Glutamatergic neuron (in vitro differentiated cells): ENCODE measurements around the gene FAM168A. TPM values are rescaled to one million over a fixed set of nuclear protein-coding genes. Genes with fewer than 3 reads are reported as not detected.
"Not testable (repeated sequence)": the region's sequence is repeated elsewhere in the genome, so short reads cannot be mapped to it uniquely, and the experiment has no call there.

Experiments
- DNase-seq: peaks from one replicate; pipeline ENCODE4 v3.0.0; 2022
- H3K27ac Mint-ChIP-seq: one replicate; pipeline ENCODE4 v1.8.0; 2020; ENCODE audit warnings: mild to moderate bottlenecking, mixed read lengths, inconsistent platforms; ENCODE audit not compliant: unreplicated experiment
- H3K27me3 Mint-ChIP-seq: one replicate; pipeline ENCODE4 v1.8.0; 2020; ENCODE audit warnings: mild to moderate bottlenecking, moderate library complexity, mixed read lengths, inconsistent platforms; ENCODE audit not compliant: unreplicated experiment
- H3K36me3 Mint-ChIP-seq: one replicate; pipeline ENCODE4 v1.8.0; 2020; ENCODE audit warnings: mild to moderate bottlenecking, mixed read lengths, inconsistent platforms; ENCODE audit not compliant: unreplicated experiment
- H3K4me1 Mint-ChIP-seq: one replicate; pipeline ENCODE4 v1.8.0; 2020; ENCODE audit warnings: mild to moderate bottlenecking, low read depth, mixed read lengths, inconsistent platforms; ENCODE audit not compliant: unreplicated experiment
- H3K4me3 Mint-ChIP-seq: one replicate; pipeline ENCODE4 v1.8.0; 2020; ENCODE audit warnings: mild to moderate bottlenecking, mixed read lengths, inconsistent platforms; ENCODE audit not compliant: unreplicated experiment
- H3K9me3 Mint-ChIP-seq: one replicate; pipeline ENCODE4 v1.8.0; 2020; ENCODE audit warnings: mild to moderate bottlenecking, moderate library complexity, mixed read lengths, inconsistent platforms; ENCODE audit not compliant: unreplicated experiment
- CTCF ChIP-seq: fragments of 200-600 bp; sonication (generic); IDR thresholded peaks from one replicate; pipeline ENCODE4 v1.5.0; 2021; ENCODE audit not compliant: partially characterized antibody, unreplicated experiment
- total RNA-seq: library from RNA; stranded (reverse); fragmentation: NEBNext Ultra II Directional; extraction: Animal tissue kit (Norgen Biotek cat#: 25700); gene quantifications from one replicate; pipeline ENCODE4 v1.2.1, GENCODE V29; 2021; ENCODE audit not compliant: unreplicated experiment

The FAM168A gene
- total RNA-seq, 1 donor from 2014 or later: 84.3 TPM

GRCh38 chr11:73586791-73587190 is 11.1 kb downstream of the FAM168A start:
- no peaks in the 10 kb centered on the region for H3K27me3 Mint-ChIP-seq
- TF ChIP-seq CTCF: no peak
- no peak for DNase-seq
- H3K27ac Mint-ChIP-seq: no peak overlapping the region
- no peaks in the 10 kb centered on the region for H3K36me3 Mint-ChIP-seq
- H3K4me3 Mint-ChIP-seq: no peak overlapping the region
- H3K9me3 Mint-ChIP-seq: no peaks in the 10 kb centered on the region
- H3K4me1 Mint-ChIP-seq: peaks cover 1% of the 10 kb centered on the region

GRCh38 chr11:73585834-73586575 is 11.9 kb downstream of the FAM168A start:
- no peak overlapping the region for H3K4me3 Mint-ChIP-seq
- H3K4me1 Mint-ChIP-seq: peaks cover 2% of the 10 kb centered on the region
- H3K36me3 Mint-ChIP-seq: no peaks in the 10 kb centered on the region
- no peaks in the 10 kb centered on the region for H3K27me3 Mint-ChIP-seq
- DNase-seq: no peak
- H3K9me3 Mint-ChIP-seq: no peaks in the 10 kb centered on the region
- no peak for TF ChIP-seq CTCF
- H3K27ac Mint-ChIP-seq: no peak overlapping the region

GRCh38 chr11:73584831-73585230 is 13.1 kb downstream of the FAM168A start:
- Mint-ChIP-seq H3K36me3 (no peaks in the 10 kb centered on the region), H3K27ac (no peak overlapping the region), H3K27me3 (no peaks in the 10 kb centered on the region), H3K4me3 (no peak overlapping the region), H3K9me3 (no peaks in the 10 kb centered on the region), H3K4me1 (peaks cover 7% of the 10 kb centered on the region)
- TF ChIP-seq CTCF: no peak
- DNase-seq: no peak

GRCh38 chr11:73582653-73583052 is 15.3 kb downstream of the FAM168A start:
- Mint-ChIP-seq H3K4me3 (no peak overlapping the region), H3K4me1 (peaks cover 16% of the 10 kb centered on the region), H3K27me3 (no peaks in the 10 kb centered on the region), H3K36me3 (no peaks in the 10 kb centered on the region), H3K9me3 (no peaks in the 10 kb centered on the region), H3K27ac (no peak overlapping the region)
- DNase-seq: no peak
- TF ChIP-seq CTCF: no peak

GRCh38 chr11:73580749-73581148 is 17.2 kb downstream of the FAM168A start:
- H3K27me3 Mint-ChIP-seq, H3K9me3 Mint-ChIP-seq, H3K36me3 Mint-ChIP-seq, H3K27ac Mint-ChIP-seq, DNase-seq, H3K4me3 Mint-ChIP-seq: not testable (repeated sequence)
- peaks cover 34% of the 10 kb centered on the region for H3K4me1 Mint-ChIP-seq
